HG03139 (cell line): ENCODE results near the gene RSRP1.

Experiments
- ATAC-seq: cut with Tn5 transposase; IDR thresholded peaks from one replicate; pipeline ENCODE4 v1.9.1; 2021; ENCODE audit not compliant: unreplicated experiment

The RSRP1 gene

DNA sequence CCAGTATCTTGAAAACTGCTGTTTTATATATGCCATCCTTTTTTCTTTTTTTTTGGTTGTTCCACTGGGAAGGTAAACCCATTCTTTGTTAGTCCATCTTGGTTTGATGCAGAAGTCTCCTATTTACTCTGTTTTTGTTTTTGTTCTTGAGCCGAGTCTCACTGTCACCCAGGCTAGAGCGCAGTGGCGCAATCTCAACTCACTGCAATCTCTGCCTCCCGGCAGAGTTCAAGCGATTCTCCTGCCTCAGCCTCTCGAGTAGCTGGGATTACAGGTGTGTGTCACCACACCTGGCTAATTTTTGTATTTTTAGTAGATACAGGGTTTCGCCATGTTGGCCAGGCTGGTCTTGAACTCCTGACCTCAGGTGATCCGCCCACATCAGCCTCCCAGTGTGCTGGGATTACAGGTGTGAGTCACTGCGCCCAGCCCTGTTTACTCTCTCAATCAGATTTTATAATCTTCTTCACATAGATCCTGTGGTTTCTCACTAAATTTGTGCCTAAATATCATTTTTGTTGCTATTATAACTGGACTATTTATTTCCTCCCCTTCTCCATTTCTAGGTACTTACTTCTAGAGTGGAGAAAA is 27.5 kb downstream of the RSRP1 start:
- no peak for ATAC-seq

DNA sequence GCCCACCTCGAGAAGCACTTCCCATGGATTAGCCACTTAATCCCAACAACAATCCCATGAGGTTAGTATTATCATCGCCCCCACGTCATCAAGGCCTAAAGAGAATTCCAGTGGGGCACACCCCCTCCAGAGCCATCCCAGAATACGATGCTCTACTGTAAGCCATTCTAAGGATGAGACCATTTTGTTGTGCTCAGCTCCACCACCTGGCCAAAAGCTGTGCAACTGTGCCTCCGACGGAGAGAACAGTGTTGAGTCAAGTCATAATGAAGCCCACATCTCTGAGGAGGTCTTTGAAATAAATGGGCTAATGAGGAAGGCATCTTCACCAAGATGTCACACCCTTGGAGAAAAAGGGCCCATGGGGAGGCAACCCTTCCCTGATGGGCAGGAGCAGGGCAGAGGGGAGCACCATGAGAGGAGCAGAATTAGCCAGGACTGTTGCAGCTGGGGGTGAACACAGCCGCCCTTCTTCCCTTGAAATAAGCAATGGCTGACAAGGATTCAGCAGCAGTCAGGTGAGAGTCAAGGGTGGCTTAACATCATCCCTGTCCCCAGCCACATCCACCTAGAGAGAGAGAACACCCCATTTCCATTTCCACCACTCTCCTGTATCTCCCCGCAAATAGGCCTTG is 29.5 kb downstream of the RSRP1 start:
- ATAC-seq, result no peak

GRCh38 chr1:25217015-25217414 is 30.2 kb downstream of the RSRP1 start:
- no peak for ATAC-seq

GRCh38 chr1:25216123-25216522 is 31.1 kb downstream of the RSRP1 start:
- no peak for ATAC-seq

DNA sequence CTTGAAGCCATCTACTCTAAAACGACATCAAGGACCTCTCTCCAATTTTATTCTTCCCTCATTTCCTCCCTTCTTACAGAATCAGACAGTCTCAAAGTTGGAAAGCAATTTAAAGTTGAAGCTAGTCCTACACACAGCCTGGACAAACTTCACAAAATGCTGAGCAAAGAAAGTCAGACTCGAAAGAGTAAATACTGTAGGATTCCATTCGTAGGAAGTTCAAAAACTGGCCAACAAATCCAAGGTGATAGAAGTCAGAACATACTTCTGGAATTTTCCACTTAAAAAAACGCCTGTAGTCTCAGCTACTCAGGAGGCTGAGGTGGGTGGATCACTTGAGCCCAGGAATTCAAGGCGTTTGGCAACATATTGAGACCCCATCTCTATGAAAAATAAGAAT is 34.5 kb downstream of the RSRP1 start:
- no peak for ATAC-seq

DNA sequence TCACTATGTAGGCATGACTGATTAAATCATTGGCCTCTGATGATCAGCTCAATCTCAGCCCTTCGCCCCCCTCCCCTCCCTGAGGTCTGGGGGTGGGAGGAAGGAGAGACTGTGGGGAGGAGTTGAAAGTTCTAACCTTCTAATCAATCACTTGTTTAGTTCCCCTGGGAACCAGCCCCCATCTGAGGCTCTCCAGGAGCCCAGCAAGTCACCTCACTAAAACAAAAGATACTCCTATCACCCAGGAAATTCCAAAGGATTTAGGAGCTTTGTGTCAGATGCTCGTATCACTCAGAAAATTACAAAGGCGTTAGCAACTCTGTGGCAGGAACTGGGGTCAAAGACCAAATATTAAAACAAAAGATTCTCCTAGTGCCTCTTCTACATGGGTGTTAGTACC is 36.5 kb downstream of the RSRP1 start:
- ATAC-seq, result no peak

GRCh38 chr1:25209516-25209915 is 37.7 kb downstream of the RSRP1 start:
- ATAC-seq, result no peak

GRCh38 chr1:25208561-25209222 is 38.6 kb downstream of the RSRP1 start:
- no peak for ATAC-seq

GRCh38 chr1:25208092-25208491 is 39.2 kb downstream of the RSRP1 start:
- no peak for ATAC-seq

DNA sequence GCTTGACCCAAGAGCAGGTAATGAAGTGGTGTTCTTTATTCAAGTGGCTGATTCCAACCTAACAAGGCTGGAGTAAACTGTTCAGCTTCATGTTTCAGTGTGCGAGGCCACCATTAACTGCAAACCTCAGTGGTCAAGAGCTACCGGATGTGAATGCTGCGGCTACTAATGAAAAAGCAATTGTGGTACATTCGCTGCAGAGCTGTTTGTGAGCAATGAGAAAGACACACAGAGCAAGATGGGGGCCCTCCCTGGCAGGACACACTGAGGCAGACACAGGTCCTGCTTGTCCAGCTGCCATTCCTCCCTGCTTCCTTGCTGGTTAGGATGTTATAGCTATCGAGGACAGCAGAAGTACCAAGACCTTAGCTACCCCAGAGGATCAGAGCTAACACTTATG is 41.1 kb downstream of the RSRP1 start:
- no peak for ATAC-seq

GRCh38 chr1:25205786-25206185 is 41.5 kb downstream of the RSRP1 start:
- ATAC-seq, result no peak

- ATAC-seq, result no peak
Measured at GRCh38 chr1:25204797-25205480, 42.3 kb downstream of the RSRP1 start.

DNA sequence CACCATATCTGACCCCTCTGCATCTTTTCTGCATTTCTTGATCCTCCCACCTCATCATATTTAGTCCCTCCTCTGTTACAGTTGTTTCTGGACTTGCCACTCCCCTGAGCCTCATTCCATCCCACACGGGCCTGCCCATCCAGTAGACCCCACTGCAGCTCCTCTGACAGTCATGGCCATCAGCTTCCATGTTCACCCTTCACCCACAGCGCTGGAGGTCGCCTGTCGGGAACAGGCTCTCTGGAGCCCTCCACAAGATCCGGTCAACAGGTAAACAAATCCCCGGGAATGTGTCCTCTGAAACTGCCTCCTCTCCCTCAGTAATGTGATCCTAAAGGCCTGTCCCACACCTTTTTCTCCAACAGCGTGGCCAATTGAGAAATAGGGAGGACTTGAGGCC is 46.2 kb downstream of the RSRP1 start:
- ATAC-seq, result no peak

DNA sequence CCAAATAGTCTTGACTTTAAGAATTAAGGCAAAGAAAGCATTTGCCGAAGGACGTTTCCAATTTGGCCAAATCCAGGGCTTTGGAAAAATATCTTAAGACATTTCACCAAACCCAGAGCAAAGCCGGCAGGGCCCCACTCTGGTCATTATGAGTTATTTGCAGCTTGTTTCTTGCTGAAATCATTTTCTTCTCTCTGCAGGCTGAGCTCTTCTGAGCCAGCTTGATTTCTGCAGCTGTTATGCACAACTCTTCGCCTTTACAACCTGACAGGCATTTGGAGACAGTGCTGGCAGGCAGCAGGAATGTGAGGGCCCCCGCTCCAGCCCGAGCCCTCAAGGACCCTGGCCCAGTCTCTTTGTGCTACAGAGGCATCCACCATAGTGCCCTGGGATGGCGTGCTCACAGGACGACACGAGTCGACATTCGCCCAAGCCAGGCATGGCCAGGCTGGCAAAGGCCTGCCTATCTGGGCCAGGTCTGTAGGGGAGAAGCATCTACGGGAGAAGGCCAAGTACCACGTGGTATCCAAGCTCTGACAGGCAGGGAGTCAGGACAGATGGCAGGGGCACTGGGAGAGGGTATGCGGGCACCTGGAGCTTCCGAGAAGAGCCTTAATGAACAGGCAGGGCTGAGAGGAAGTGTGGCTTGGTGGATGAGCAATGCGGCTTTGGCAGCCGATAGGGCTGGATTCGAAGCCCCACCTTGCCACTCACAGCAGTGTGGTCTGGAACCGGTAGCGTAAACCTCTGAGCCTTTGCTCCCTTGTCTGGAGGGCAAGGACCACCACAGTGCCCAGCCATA is 47.2 kb downstream of the RSRP1 start:
- ATAC-seq, result no peak

GRCh38 chr1:25198663-25199252 is 48.5 kb downstream of the RSRP1 start:
- no peak for ATAC-seq

- ATAC-seq, result no peak
Measured at GRCh38 chr1:25197982-25198662, 49.1 kb downstream of the RSRP1 start.

DNA sequence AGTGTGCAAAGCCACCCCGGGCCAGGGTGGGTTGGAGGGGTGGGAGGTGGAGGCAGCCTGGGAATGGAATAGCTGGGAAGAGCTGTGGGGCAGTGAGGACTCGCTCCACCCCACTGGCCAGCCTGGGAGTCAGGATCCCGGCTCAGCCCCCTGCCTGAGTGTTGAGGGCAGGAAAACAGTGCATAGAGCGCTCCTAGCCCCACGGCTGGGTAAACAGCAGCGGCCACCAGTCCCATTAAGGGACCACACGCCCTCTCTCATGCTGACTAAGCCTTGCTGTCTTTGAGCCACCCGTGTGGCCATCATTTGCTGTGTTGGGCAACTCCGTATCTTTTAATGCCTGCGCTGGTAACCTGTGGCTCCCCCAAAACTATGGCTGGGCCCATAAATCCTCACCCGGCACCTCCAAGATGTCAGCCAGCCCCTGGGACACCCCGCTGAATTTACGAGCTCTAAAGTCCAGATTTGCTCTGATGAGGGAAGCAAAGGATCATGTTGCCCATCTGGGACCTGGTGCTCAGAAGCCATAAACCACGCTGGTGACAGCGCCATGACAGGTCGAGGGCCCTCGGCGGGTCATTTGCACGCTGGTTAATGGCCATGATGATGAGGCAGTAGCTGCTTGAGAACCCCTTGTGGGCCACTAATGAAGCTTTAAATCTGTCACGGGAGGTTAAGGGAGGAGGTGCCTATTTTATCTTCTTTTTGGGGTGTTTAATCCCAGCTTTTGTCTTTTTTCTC is 49.8 kb downstream of the RSRP1 start:
- ATAC-seq, result no peak

DNA sequence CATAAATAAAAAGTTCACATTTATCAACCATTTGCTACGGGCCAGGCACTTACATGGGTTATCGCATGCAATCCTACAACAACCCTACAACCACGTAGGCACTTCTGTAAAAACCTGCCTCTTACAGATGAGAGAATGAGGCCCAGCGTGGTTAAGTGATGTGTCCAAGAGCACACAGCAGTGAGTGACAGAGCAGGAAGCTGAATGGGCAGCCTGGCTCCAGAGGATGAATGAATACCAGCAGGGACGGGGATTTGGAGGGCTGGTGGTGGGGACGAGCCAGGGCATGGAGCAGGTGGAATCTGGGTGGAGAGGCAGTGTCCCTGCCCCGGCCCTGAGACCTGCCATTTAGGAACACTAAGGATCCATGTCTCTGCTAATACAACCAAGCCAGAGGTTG is 50.4 kb downstream of the RSRP1 start:
- no peak for ATAC-seq

DNA sequence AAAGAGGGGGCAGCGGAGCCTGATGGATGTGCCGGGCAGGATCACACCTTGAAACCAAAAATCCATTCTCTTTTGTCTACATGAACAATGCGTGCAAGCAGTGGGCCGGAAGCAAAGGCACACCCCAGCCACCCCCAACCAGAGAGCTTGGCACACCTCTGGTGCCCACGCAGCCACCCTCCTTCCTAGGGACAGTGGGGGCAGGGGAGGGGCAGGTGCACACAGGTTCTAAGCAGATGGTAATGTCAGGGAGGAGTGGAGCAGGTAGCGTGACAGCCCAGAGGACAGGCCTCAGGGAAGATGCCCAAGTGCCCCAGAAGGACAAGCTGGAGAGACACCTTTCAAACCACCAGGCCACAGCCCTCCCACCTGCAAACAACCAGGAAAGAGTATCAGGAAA is 51.4 kb downstream of the RSRP1 start:
- no peak for ATAC-seq

DNA sequence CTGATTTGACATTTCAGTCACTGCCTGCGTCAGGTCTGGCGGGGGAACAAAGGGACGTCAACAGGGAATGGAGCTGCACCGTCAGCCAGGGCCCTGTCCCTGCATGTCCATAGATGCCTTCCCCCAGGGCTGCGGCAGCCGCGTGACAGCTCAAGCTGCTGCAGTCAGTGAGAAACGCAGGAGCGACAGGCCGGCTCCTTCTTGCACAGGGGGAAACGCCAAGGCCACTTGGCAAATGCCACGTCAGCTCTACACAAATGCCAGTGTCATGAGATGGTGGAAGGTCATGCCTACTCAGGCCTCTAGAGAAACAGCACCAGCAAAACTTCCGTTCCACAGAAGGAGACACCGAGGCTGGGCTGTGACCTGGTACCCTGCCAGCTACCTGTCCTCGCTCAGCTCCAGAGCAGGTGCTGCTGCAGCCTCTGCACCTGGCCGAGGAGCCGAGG is 52.7 kb downstream of the RSRP1 start:
- no peak for ATAC-seq
